GM21360 (cell line): Measurements from ENCODE around the gene ZNF398.
"Not testable (repeated sequence)": the region's sequence is repeated elsewhere in the genome, so short reads cannot be mapped to it uniquely, and the experiment has no call there.

Experiments used
- ATAC-seq: cut with Tn5 transposase; IDR thresholded peaks from one replicate; pipeline ENCODE4 v1.9.1; 2021; ENCODE audit warnings: mild to moderate bottlenecking, moderate library complexity; ENCODE audit not compliant: unreplicated experiment

Gene ZNF398

DNA sequence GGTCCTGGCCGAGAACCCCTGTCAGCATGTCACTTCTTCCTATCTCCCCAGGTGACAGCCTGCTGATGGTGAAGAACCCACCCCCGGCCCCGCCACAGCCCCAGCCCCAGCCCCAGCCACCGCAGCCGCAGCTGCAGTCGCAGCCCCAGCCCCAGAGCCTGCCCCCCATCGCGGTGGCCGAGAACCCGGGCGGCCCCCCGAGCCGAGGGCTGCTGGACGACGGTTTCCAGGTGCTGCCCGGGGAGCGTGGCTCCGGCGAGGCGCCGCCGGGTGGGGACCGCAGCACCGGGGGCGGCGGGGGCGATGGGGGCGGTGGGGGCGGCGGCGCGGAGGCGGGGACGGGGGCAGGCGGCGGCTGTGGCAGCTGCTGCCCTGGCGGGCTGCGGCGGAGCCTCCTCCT lies 76.5 kb downstream of the ZNF398 start:
- no peak for ATAC-seq

DNA sequence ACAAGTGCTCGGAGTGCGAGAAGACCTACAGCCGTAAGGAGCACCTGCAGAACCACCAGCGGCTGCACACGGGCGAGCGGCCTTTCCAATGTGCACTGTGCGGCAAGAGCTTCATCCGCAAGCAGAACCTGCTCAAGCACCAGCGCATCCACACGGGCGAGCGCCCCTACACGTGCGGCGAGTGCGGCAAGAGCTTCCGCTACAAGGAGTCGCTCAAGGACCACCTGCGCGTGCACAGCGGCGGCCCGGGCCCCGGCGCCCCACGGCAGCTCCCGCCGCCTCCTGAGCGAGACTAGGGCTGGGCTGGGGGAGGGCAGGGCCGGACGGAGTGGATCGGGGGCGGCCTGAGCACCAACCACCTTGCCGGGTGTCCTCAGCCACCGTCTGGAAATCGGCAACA lies 77.1 kb downstream of the ZNF398 start:
- no peak for ATAC-seq

DNA sequence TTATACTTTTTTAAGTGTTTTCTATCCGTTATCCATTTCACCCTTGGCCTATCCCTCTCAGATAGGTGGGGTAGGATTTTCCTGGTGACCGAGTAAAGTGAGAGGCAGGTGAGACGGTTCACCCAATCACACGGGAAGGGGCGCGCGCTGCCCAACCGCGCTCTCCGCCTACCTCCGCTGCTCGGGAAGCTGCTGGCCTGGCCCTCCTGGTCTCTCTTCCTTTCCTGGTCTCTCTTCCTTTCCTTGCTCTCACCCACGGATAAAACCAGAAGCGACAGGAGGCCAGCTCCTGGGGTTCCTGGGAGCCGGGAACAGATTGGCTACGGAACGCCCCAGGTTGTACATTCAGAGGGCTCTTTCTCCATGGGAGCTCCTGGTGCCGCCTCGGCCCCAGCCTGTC lies 77.9 kb downstream of the ZNF398 start:
- no peak for ATAC-seq

DNA sequence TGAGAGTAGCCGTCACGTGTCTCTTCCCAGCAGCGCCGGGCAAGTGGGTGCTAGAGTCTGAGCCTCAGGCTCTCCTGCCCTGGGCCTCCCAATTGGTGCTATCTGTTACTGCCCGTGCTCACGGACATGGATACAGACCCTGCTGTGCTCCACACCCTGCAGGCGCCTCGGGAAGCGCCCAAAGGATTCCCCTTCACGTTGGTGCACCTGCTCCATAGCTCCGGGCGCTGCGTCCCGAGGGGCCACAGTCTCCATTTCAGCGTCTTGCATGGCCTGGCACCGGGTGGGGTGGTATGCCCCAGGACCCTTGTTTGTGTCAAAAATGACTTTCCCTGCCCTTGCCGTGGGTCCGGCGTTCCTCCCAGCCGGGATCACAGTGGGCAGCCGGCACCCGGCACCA lies 78.4 kb downstream of the ZNF398 start:
- ATAC-seq = no peak

DNA sequence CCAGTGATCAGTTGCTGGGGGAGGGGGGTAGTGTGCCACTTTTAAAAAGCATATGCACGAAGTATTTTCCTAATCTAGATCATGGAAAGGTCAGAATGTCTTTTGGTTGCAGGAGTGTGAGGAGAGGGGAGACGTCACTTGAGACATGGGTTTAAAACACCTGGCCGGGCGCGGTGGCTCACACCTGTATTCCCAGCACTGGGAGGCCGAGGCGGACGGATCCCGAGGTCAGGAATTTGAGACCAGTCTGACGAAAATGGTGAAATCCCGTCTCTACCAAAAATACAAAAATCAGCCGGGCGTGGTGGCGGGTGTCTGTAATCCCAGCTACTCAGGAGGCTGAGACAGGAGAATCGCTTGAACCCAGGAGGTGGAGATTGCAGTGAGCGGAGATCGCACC lies 79.1 kb downstream of the ZNF398 start:
- ATAC-seq = not testable (repeated sequence)

DNA sequence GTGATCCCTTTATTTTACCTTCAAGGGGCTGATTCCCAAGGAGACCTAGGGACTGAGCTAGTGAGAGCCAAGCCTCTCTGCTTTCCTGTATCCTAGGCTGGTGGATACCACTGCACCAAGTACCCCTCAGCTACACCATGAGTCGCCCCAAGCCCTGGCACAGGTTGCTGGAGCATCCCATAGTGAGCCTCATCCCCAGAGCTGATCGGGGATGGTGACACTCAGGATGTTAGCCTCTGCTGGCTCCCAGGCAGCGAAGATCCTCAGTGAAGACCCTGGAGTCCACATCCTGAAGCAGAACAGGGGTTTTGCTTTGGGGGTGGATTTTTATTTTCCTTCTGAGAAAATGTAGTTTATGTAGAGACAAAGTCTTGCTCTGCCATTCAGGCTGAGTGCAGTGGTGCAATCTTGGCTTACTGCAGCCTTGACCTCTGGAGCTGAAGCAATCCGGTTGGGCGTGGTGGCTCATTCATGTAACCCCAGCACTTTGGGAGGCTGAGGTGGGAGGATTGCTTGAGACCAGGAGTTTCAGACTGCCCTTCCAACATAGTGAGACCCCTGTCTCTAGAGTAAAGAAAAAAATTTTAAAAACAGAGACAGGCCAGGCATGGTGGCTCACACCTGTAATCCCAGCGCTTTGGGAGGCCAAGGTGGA lies 79.7 kb downstream of the ZNF398 start:
- no peak for ATAC-seq

DNA sequence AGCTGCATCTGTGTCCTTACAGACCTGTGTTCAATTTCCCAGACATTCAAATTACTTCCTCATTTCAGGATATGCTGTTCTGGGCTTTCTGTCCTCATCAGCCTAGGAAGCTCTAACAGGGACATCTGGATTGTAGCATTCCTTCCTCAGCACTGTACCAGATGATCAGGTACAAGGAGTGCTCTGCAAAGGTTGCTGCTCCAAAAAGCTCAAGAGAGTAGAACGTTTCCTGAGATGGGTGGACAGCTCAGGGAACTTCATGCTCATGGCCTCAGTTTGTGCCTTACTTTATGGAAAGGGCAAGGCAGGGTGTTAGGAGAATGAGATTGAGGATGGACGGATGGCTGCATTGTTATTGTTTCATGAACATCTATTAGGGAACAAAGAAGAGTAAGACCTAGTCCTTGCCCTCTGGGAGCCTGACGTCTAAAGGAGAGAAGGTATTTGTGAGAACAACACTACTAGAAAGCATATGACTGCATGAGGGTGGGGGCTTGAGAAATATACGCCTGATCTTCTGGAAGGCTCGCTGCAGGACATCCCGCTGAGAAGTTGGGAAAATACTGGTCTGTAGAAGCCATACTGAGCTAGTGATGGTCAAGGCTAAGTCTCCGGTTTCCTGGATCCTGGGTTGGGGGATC lies 81.7 kb downstream of the ZNF398 start:
- ATAC-seq = no peak

DNA sequence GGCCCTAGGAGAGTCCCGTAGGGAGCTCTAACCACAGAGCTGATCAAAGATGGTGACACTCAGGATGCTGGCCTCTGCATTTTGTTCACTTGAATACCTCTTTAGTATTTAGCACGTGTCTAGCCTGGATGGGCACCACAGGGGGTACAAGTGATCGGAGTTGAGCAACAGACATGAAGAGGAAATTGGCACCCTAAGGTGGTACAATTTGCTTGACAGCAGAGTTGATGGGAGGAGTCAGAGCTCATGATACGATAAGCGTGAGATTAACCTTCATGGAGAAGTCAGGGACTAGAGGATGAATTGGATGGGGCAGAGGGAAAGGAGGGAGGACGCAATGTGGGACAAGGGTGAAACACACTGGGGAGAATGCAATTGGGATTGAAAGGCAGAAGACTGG lies 82.3 kb downstream of the ZNF398 start:
- no peak for ATAC-seq

DNA sequence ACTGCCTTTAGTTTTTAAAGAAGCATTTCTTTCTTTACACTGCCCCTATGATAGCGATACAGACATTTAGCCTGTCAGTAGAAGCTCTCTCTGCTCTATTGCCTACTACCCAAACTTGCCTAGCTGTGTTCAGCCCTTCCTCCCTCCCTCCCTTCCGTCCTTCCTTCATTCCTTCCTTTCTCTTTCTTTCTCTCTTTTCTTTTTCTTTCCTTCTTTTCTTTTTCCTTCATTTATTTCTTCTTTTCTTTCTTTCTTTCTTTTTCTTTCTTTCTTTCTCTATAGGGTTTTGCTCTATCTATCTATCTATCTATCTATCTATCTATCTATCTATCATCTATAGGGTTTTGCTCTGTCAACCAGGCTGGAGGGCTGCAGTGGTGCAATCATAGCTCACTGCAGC lies 85.1 kb downstream of the ZNF398 start:
- ATAC-seq = no peak
